Immature natural killer cell (primary cell): Measurements from ENCODE around the gene NOX1. TPM values are rescaled to one million over a fixed set of nuclear protein-coding genes. Genes with fewer than 3 reads are reported as not detected.
"Not testable (repeated sequence)": the region's sequence is repeated elsewhere in the genome, so short reads cannot be mapped to it uniquely, and the experiment has no call there.

ENCODE experiments used
- DNase-seq, 3 donors: peaks; one replicate each; pipeline ENCODE4 v3.0.0; 2022; ENCODE audit warnings: mixed read lengths in 1 of 3
- H3K27ac Mint-ChIP-seq, 6 donors: one replicate each; pipeline ENCODE4 v1.8.0; 2020; ENCODE audit warnings: mixed read lengths in 6 of 6, mild to moderate bottlenecking in 5 of 6, inconsistent platforms in 4 of 6, moderate library complexity in 3 of 6
- H3K27me3 Mint-ChIP-seq, 3 donors: one replicate each; pipeline ENCODE4 v1.8.0; 2020 to 2021; ENCODE audit warnings: low read depth in 3 of 3, mild to moderate bottlenecking in 3 of 3, mixed read lengths in 3 of 3, moderate library complexity in 3 of 3, inconsistent platforms in 1 of 3
- H3K36me3 Mint-ChIP-seq, 3 donors: one replicate each; pipeline ENCODE4 v1.8.0; 2020; ENCODE audit warnings: mixed read lengths in 3 of 3, inconsistent platforms in 2 of 3, mild to moderate bottlenecking in 2 of 3
- H3K4me1 Mint-ChIP-seq, 2 donors: one replicate each; pipeline ENCODE4 v1.8.0; 2020; ENCODE audit warnings: inconsistent platforms in 2 of 2, mild to moderate bottlenecking in 2 of 2, mixed read lengths in 2 of 2, moderate library complexity in 1 of 2
- H3K4me3 Mint-ChIP-seq, 5 donors: one replicate each; pipeline ENCODE4 v1.8.0; 2020; ENCODE audit warnings: mild to moderate bottlenecking in 5 of 5, mixed read lengths in 5 of 5, inconsistent platforms in 3 of 5, moderate library complexity in 3 of 5
- H3K9me3 Mint-ChIP-seq, 6 donors: one replicate each; pipeline ENCODE4 v1.8.0; 2020; ENCODE audit warnings: mild to moderate bottlenecking in 6 of 6, mixed read lengths in 6 of 6, inconsistent platforms in 4 of 6, moderate library complexity in 3 of 6
- polyA plus RNA-seq, 3 donors: library from polyadenylated mRNA; unstranded; fragments of 300-500 nt; fragmentation: Illumina TruSeq; gene quantifications; one replicate each; pipeline ENCODE4 v1.2.3, GENCODE V29; 2021

NOX1 gene
- polyA plus RNA-seq, 3 donors from 2014 or later = not detected

DNA sequence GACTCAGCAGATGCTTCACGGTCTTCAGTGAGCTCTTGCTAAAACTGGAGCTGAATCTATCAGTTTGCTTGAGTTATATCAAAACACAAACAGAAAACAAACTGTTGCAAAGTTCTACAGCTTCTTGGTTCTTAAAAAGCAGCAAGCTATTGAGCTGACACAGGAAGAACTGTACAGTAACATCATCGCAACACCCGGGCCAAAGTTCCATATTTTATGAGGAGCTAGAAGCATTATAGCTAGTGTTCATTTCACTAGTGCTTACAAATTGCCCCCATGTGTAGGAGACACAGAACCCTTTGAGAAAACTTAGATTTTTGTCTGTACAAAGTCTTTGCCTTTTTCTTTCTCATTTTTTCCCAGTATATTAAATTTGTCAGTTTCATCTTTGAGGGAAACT lies 71.3 kb downstream of the NOX1 start:
- H3K36me3 Mint-ChIP-seq = no peaks in the 10 kb centered on the region
- DNase-seq = no peak
- peaks cover 0 to 29% (median 1%) of the 10 kb centered on the region in 3 donors for H3K27me3 Mint-ChIP-seq
- peaks cover 0 to 3% (median 0%) of the 10 kb centered on the region in 6 donors for H3K9me3 Mint-ChIP-seq
- no peak overlapping the region for H3K4me3 Mint-ChIP-seq
- no peaks in the 10 kb centered on the region for H3K4me1 Mint-ChIP-seq
- H3K27ac Mint-ChIP-seq = no peak overlapping the region

DNA sequence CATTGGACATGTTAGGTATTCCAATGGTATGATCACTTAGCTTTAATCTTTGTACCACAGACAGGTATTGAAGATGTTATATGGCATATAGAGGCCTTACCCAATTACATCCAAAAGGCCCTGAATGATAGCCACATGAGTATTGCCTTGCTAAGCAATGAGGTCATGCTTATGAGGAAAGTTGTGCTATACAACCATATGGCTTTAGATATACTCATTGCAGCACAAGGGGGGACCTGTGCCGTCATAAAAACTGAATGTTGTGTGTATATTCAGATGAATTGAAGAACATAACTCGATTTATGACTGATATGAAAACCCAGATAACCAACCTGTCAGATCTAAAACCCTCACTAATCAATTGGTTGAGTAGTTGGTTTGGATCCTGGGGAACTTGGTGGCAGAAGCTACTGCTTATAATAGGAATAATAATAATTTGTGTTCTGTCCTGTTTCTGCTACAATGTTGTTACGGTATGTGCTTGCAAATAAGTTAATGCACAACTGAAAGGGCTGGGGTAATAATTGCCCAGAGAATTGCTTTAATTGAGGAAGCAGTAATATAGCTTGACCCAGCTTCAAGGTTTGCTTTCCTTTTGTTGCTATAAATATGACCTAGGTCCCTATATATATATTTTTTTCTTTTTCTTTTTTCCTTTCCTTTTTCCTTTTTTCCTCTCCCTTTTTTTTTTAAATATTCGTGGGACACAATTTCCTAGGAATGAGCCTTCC lies 75.5 kb downstream of the NOX1 start:
- Mint-ChIP-seq H3K36me3 (no peaks in the 10 kb centered on the region), H3K4me1 (no peaks in the 10 kb centered on the region), H3K9me3 (no peaks in the 10 kb centered on the region), H3K27ac (no peak overlapping the region), H3K27me3 (peaks cover 0 to 10% (median 0%) of the 10 kb centered on the region in 3 donors), H3K4me3 (no peak overlapping the region)
- no peak for DNase-seq

DNA sequence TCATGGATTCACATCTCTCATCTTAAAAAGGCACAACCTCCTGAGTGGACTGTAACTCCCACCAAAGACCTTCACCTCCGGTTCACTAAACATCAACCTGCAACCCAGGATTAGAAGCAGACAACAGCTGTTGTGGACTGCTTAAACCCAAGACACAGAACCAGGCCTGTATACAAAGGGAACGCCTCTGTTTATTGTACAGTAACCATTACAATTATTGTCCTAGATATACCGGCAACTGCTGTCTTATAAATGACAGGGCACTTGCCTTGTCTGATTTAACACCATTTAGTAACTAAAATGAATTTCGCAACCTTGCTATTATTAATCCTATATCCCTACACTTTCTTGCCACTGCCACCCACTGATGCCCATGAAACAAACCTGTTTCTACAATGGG lies 76.8 kb downstream of the NOX1 start:
- H3K4me1 Mint-ChIP-seq = no peaks in the 10 kb centered on the region
- no peaks in the 10 kb centered on the region for H3K36me3 Mint-ChIP-seq
- H3K4me3 Mint-ChIP-seq = no peak overlapping the region
- peaks cover 0 to 16% (median 0%) of the 10 kb centered on the region in 3 donors for H3K27me3 Mint-ChIP-seq
- H3K27ac Mint-ChIP-seq = no peak overlapping the region
- H3K9me3 Mint-ChIP-seq = no peaks in the 10 kb centered on the region
- DNase-seq = no peak

DNA sequence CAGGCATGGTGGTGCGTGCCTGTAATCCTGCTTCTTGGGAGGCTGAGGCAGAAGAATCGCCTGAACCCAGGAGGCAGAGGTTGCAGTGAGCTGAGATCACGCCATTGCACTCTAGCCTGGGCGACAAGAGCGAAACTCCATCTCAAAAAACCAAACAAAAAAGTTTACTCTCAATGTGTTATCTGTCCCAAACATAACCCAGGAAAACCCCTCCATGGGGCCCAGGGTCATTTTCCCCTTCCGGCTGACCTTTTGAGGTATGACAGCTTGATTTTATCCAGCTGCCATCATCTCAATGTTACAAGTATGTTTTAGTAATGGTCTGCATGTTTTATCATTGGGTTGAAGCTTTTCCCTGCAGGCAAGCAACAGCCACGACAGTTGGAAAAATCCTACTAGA lies 77.8 kb downstream of the NOX1 start:
- peaks cover 0 to 13% (median 2%) of the 10 kb centered on the region in 3 donors for H3K27me3 Mint-ChIP-seq
- not testable (repeated sequence) for H3K9me3 Mint-ChIP-seq, DNase-seq, H3K36me3 Mint-ChIP-seq, H3K27ac Mint-ChIP-seq, H3K4me1 Mint-ChIP-seq, H3K4me3 Mint-ChIP-seq

Other genes starting within 250 kb of the NOX1 start
- gene TSPAN6, start 237.6 kb downstream of the NOX1 start, polyA plus RNA-seq = under 1 TPM in 1 of 3 donors, not detected in 2; 0.64 TPM
- not detected for gene SRPX2, start 230.2 kb downstream of the NOX1 start, polyA plus RNA-seq
- under 1 TPM in 1 of 3 donors, not detected in 2; 0.70 TPM for gene SYTL4, start 142.2 kb downstream of the NOX1 start, polyA plus RNA-seq
- gene CSTF2, start 54.0 kb downstream of the NOX1 start, polyA plus RNA-seq = 10 to 100 TPM in 2 of 3 donors, 1 to 10 TPM in 1; 7.4 to 15.2 (median 10.2) TPM
- not detected for gene XKRX, start 54.6 kb upstream of the NOX1 start, polyA plus RNA-seq
- not detected for gene ARL13A, start 95.3 kb upstream of the NOX1 start, polyA plus RNA-seq
- 10 to 100 TPM; 33.4 to 65.8 (median 36.3) TPM for gene TRMT2B, start 177.8 kb upstream of the NOX1 start, polyA plus RNA-seq
- gene TMEM35A, start 204.5 kb upstream of the NOX1 start, polyA plus RNA-seq = not detected
- gene CENPI, start 223.8 kb upstream of the NOX1 start, polyA plus RNA-seq = 1 to 10 TPM in 1 of 3 donors, under 1 TPM in 1, not detected in 1; 0.38 to 1.1 TPM